ENCODE measurements around the gene COPG2.
"Not testable (repeated sequence)": the region's sequence is repeated elsewhere in the genome, so short reads cannot be mapped to it uniquely, and the experiment has no call there.

The COPG2 gene

GRCh38 chr7:130615583-130615982 lies 53.0 kb downstream of the COPG2 start:
- Histone ChIP-seq H3K4me3 (no peak overlapping the region), H3K9me3 (no peaks in the 10 kb centered on the region), H3K27me3 (no peaks in the 10 kb centered on the region), H3K27ac (no peak overlapping the region), H3K36me3 (peaks cover 27 to 48% (median 32%) of the 10 kb centered on the region in 3 donors), H3K4me1 (no peaks in the 10 kb centered on the region)
- DNase-seq = no peak
- TF ChIP-seq CTCF (IDR thresholded peaks at IDR 0.05) = no peak
- intact Hi-C loops (cut with DNase I; ENCODE audit: low total_unique reads) = no loop called here

- peaks cover 37 to 57% (median 41%) of the 10 kb centered on the region in 3 donors for H3K36me3 ChIP-seq
- H3K9me3 ChIP-seq = no peaks in the 10 kb centered on the region
- no peak overlapping the region for H3K27ac ChIP-seq
- no peak overlapping the region for H3K4me3 ChIP-seq
- no peaks in the 10 kb centered on the region for H3K4me1 ChIP-seq
- intact Hi-C loops (cut with DNase I; ENCODE audit: low total_unique reads) = no loop called here
- no peak for DNase-seq
- no peak for TF ChIP-seq CTCF (IDR thresholded peaks at IDR 0.05)
- no peaks in the 10 kb centered on the region for H3K27me3 ChIP-seq
Observed at GRCh38 chr7:130614449-130614848, 54.1 kb downstream of the COPG2 start.

- H3K36me3 ChIP-seq = peaks cover 63 to 82% (median 64%) of the 10 kb centered on the region in 3 donors
- intact Hi-C loops (cut with DNase I; ENCODE audit: low total_unique reads) = no loop called here
- no peaks in the 10 kb centered on the region for H3K4me1 ChIP-seq
- no peak for DNase-seq
- no peak overlapping the region for H3K27ac ChIP-seq
- TF ChIP-seq CTCF (IDR thresholded peaks at IDR 0.05) = no peak
- H3K27me3 ChIP-seq = no peaks in the 10 kb centered on the region
- H3K9me3 ChIP-seq = peaks cover 0 to 3% (median 0%) of the 10 kb centered on the region in 3 donors
- no peak overlapping the region for H3K4me3 ChIP-seq
Observed at GRCh38 chr7:130611218-130611617, 57.3 kb downstream of the COPG2 start.

GRCh38 chr7:130607066-130607465 lies 61.5 kb downstream of the COPG2 start:
- H3K36me3 ChIP-seq = peaks cover 48 to 51% (median 49%) of the 10 kb centered on the region in 3 donors
- H3K9me3 ChIP-seq; H3K27me3 ChIP-seq; H3K4me3 ChIP-seq; DNase-seq; H3K27ac ChIP-seq; intact Hi-C loops (cut with DNase I; ENCODE audit: low total_unique reads): not testable (repeated sequence)
- peaks cover 0 to 13% (median 0%) of the 10 kb centered on the region in 4 donors for H3K4me1 ChIP-seq

- peaks cover 40 to 43% (median 42%) of the 10 kb centered on the region in 3 donors for H3K36me3 ChIP-seq
- no peaks in the 10 kb centered on the region for H3K27me3 ChIP-seq
- no peak for DNase-seq
- no peak overlapping the region for H3K4me3 ChIP-seq
- intact Hi-C loops (cut with DNase I; ENCODE audit: low total_unique reads) = no loop called here
- peaks cover 0 to 3% (median 0%) of the 10 kb centered on the region in 3 donors for H3K9me3 ChIP-seq
- peaks cover 0 to 13% (median 0%) of the 10 kb centered on the region in 4 donors for H3K4me1 ChIP-seq
- H3K27ac ChIP-seq = no peak overlapping the region
- TF ChIP-seq CTCF (IDR thresholded peaks at IDR 0.05) = no peak
Observed at GRCh38 chr7:130606161-130606560, 62.4 kb downstream of the COPG2 start.

- H3K27ac ChIP-seq = no peak overlapping the region
- DNase-seq = no peak
- no peaks in the 10 kb centered on the region for H3K9me3 ChIP-seq
- H3K27me3 ChIP-seq = no peaks in the 10 kb centered on the region
- H3K4me3 ChIP-seq = no peak overlapping the region
- no peaks in the 10 kb centered on the region for H3K36me3 ChIP-seq
- TF ChIP-seq CTCF (IDR thresholded peaks at IDR 0.05) = no peak
- no peaks in the 10 kb centered on the region for H3K4me1 ChIP-seq
- intact Hi-C loops (cut with DNase I; ENCODE audit: low total_unique reads) = no loop called here
Observed at GRCh38 chr7:130598056-130598455, 70.5 kb downstream of the COPG2 start.

Measured in tibial artery (tissue), 4 donors.